K562 (cell line): ENCODE results near the gene ATF6B. TPM values are rescaled to one million over a fixed set of nuclear protein-coding genes. Genes with fewer than 3 reads are reported as not detected.
A peak's percentile ranks its signal among the peaks of the same experiment; 100 is the strongest.

Source experiments
- ARHGAP35 ChIP-seq: fragments of 450-650 bp; IDR thresholded peaks from 2 replicates; pipeline ENCODE4 v1.6.1; 2018; ENCODE audit not compliant: partially characterized antibody
- ARNT ChIP-seq, 2 experiments: fragments of 450-650 bp; IDR thresholded peaks; 2 replicates each; pipeline ENCODE4 v1.6.1; 2016; ENCODE audit warnings: mild to moderate bottlenecking in 1 of 2
- ATF1 ChIP-seq, 2 experiments: fragments of 450-650 bp in 1 of 2; IDR thresholded peaks; 2 replicates each; pipeline ENCODE4 v1.6.1; 2016; ENCODE audit warnings: missing compliant biosample characterization in 1 of 2, missing genetic modification characterization in 1 of 2
- CEBPB ChIP-seq: fragments of 450-650 bp; IDR thresholded peaks from 2 replicates; pipeline ENCODE4 v1.6.1; 2016; ENCODE audit warnings: missing genetic modification characterization, missing compliant biosample characterization
- ELF4 ChIP-seq: fragments of 450-650 bp; formaldehyde crosslinking; IDR thresholded peaks from 2 replicates; pipeline ENCODE4 v1.4.0; 2022; ENCODE audit warnings: missing genetic modification characterization
- GATA2 ChIP-seq: sonication (generic); formaldehyde crosslinking; IDR thresholded peaks from 2 replicates; pipeline ENCODE4 v1.4.0; 2020; ENCODE audit warnings: mild to moderate bottlenecking, missing genetic modification reagents
- HDAC2 ChIP-seq: fragments of 450-650 bp; IDR thresholded peaks from 2 replicates; pipeline ENCODE4 v1.6.1; 2016; ENCODE audit warnings: mild to moderate bottlenecking
- HMGXB4 ChIP-seq: sonication (generic); formaldehyde crosslinking; IDR thresholded peaks from 2 replicates; pipeline ENCODE4 v1.8.1; 2023; ENCODE audit warnings: mild to moderate bottlenecking, missing genetic modification reagents
- LCOR ChIP-seq: sonication (generic); formaldehyde crosslinking; IDR thresholded peaks from 2 replicates; pipeline ENCODE4 v1.8.0; 2022; ENCODE audit warnings: mild to moderate bottlenecking, missing genetic modification reagents
- MBD2 ChIP-seq: sonication (generic); IDR thresholded peaks from 2 replicates; pipeline ENCODE4 v1.6.1; 2016; ENCODE audit warnings: low read depth, borderline replicate concordance
- MCM2 ChIP-seq: fragments of 450-650 bp; IDR thresholded peaks from 2 replicates; pipeline ENCODE4 v1.6.1; 2017; ENCODE audit warnings: low read depth, mild to moderate bottlenecking
- NEUROD1 ChIP-seq: fragments of 150-350 bp; IDR thresholded peaks from 2 replicates; pipeline ENCODE4 v1.6.1; 2014; ENCODE audit warnings: borderline replicate concordance, low read length, low read depth; ENCODE audit not compliant: partially characterized antibody
- NKRF ChIP-seq: fragments of 450-650 bp; IDR thresholded peaks from 2 replicates; pipeline ENCODE4 v1.6.1; 2016; ENCODE audit warnings: borderline replicate concordance
- NR2C1 ChIP-seq, 2 experiments: fragments of 450-650 bp; IDR thresholded peaks; 2 replicates each; pipeline ENCODE4 v1.6.1; 2017; ENCODE audit warnings: mild to moderate bottlenecking in 2 of 2, antibody characterized with exemption in 1 of 2, inconsistent platforms in 1 of 2, missing compliant biosample characterization in 1 of 2, missing genetic modification characterization in 1 of 2
- SMARCA4 ChIP-seq: fragments of 450-650 bp; IDR thresholded peaks from 2 replicates; pipeline ENCODE4 v1.6.1; 2016
- ZNF175 ChIP-seq: fragments of 200-800 bp; sonication (Bioruptor generic); IDR thresholded peaks from 2 replicates; pipeline ENCODE4 v1.6.1; 2016; ENCODE audit warnings: low read depth, mild to moderate bottlenecking, missing genetic modification characterization, missing compliant biosample characterization
- ZNF197 ChIP-seq: fragments of 200-800 bp; sonication (Bioruptor generic); IDR thresholded peaks from 2 replicates; pipeline ENCODE4 v1.6.1; 2016; ENCODE audit warnings: low read depth, missing genetic modification characterization, missing compliant biosample characterization
- ZNF77 ChIP-seq: fragments of 250-450 bp; sonication (Bioruptor Pico); IDR thresholded peaks from 2 replicates; pipeline ENCODE4 v1.5.0; 2020
- polyA plus RNA-seq, 8 experiments: library from polyadenylated mRNA; depleted of rRNA in 4 of 8; stranded (reverse) in 5 of 8; unstranded in 3 of 8; fragments of >200 nt; fragmentation: Nextera tagmentation in 2 of 8; fragmentation: Illumina TruSeq in 1 of 8; extraction: Ambion mirVana in 2 of 8; extraction: Trizol in 1 of 8; gene quantifications; 2 replicates each; pipeline versions ENCODE4 v1.2.1 to v1.2.3, GENCODE V29; 2011 to 2014; ENCODE audit warnings: inconsistent platforms in 1 of 8, missing spikeins in 1 of 8
- total RNA-seq, 7 experiments: library from RNA; depleted of rRNA in 6 of 7; stranded (reverse); fragments of >200 nt in 6 of 7; fragmentation: Illumina TruSeq in 2 of 7; extraction: Trizol in 2 of 7; gene quantifications; 2 replicates each; pipeline versions ENCODE4 v1.2.1 to v1.2.3, GENCODE V29; 2011 to 2021; ENCODE audit warnings: low replicate concordance in 1 of 7
- TF ChIP-seq, protein P1 (sequence below): sonication (generic); formaldehyde crosslinking; IDR thresholded peaks from 2 replicates; pipeline ENCODE4 v1.8.0; 2022; ENCODE audit warnings: mild to moderate bottlenecking, missing genetic modification reagents
- TF ChIP-seq, protein P2 (sequence below): fragments of 450-650 bp; IDR thresholded peaks from 2 replicates; pipeline ENCODE4 v1.6.1; 2018; ENCODE audit not compliant: partially characterized antibody

Gene ATF6B
- total and polyA plus RNA-seq, 9 of the 15 experiments (the other 6 are each of a cell fraction or from before 2014, with no cell fraction given) = 20.7 to 131 (median 31.7) TPM

- TF ChIP-seq MBD2 (no peak), MCM2 (no peak), NR2C1 (IDR thresholded peaks at IDR 0.05) (0 out of 2 replicates have a peak, but pooled peaks have one; percentile 31), NR2C1 (tag; IDR thresholded peaks at IDR 0.05) (no peak), ZNF77 (CRISPR knock-in tag) (0 out of 2 replicates have a peak, but pooled peaks have one; percentile 26), NKRF (peak; percentile 68; the same call in 1 of the 2 replicates), CEBPB (tag) (peak; percentile 81), ELF4 (peak; percentile 90), HDAC2 (no peak), LCOR (0 out of 2 replicates have a peak, but pooled peaks have one; percentile 3), ATF1 (CRISPR knock-in tag; IDR thresholded peaks at IDR 0.05) (no peak), ATF1 (tag; IDR thresholded peaks at IDR 0.05) (no peak), ZNF175 (CRISPR knock-in tag) (no peak; the same call in 1 of the 2 replicates), NEUROD1 (no peak), ZNF197 (CRISPR knock-in tag) (no peak; the same call in 1 of the 2 replicates), ARHGAP35 (peak; percentile 66), SMARCA4 (0 out of 2 replicates have a peak, but pooled peaks have one; percentile 7), HMGXB4 (CRISPR knock-in tag) (no peak), GATA2 (CRISPR knock-in tag) (0 out of 2 replicates have a peak, but pooled peaks have one; percentile 8), ARNT (IDR thresholded peaks at IDR 0.05) (0 out of 4 replicates have a peak, but pooled peaks of 1 of the 2 experiments have one; percentile 14)
- TF ChIP-seq, protein P1, sequence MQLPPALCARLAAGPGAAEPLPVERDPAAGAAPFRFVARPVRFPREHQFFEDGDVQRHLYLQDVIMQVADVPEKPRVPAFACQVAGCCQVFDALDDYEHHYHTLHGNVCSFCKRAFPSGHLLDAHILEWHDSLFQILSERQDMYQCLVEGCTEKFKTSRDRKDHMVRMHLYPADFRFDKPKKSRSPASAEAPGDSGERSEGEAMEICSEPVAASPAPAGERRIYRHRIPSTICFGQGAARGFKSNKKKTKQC (CRISPR knock-in tag) = no peak
- TF ChIP-seq, protein P2, sequence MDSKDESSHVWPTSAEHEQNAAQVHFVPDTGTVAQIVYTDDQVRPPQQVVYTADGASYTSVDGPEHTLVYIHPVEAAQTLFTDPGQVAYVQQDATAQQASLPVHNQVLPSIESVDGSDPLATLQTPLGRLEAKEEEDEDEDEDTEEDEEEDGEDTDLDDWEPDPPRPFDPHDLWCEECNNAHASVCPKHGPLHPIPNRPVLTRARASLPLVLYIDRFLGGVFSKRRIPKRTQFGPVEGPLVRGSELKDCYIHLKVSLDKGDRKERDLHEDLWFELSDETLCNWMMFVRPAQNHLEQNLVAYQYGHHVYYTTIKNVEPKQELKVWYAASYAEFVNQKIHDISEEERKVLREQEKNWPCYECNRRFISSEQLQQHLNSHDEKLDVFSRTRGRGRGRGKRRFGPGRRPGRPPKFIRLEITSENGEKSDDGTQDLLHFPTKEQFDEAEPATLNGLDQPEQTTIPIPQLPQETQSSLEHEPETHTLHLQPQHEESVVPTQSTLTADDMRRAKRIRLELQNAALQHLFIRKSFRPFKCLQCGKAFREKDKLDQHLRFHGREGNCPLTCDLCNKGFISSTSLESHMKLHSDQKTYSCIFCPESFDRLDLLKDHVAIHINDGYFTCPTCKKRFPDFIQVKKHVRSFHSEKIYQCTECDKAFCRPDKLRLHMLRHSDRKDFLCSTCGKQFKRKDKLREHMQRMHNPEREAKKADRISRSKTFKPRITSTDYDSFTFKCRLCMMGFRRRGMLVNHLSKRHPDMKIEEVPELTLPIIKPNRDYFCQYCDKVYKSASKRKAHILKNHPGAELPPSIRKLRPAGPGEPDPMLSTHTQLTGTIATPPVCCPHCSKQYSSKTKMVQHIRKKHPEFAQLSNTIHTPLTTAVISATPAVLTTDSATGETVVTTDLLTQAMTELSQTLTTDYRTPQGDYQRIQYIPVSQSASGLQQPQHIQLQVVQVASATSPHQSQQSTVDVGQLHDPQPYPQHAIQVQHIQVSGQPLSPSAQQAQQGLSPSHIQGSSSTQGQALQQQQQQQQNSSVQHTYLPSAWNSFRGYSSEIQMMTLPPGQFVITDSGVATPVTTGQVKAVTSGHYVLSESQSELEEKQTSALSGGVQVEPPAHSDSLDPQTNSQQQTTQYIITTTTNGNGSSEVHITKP = peak; percentile 39
Measured at GRCh38 chr6:32176476-32177182, 48.6 kb upstream of the ATF6B start (continued).
